ENCODE results near the gene TRIM41. TPM values are rescaled to one million over a fixed set of nuclear protein-coding genes. Genes with fewer than 3 reads are reported as not detected.

TRIM41 gene
- polyA plus RNA-seq, 1 of the 3 experiments (the other 2 are of a cell fraction) = 35.9 TPM

DNA sequence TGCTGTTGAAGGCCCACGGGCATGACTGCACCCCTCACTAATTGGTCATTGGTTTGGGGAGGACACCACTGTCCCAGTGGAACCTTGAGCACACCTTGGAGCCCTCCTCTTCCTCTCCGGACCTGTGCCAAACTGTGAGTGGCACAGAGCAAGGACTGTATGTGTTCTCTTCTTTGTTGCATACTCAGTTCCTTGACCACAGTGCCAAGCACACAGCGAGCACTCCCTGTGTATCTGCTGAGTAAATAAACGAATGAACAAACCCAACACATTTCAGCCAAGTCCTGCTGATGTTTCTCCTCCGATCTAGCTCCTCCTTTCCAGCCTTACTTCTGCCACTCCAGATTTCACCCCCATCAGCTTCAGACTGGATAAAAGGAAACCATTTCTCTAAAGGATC lies 40.6 kb downstream of the TRIM41 start:
- CTCF ChIA-PET = no interaction called here
- WGBS (ENCODE audit: low lambda C conversion rate) = 69% methylated on average over 5 of the region's 5 CpGs
- Histone ChIP-seq H3K36me3 (replicated peaks in 1 of 2; ENCODE audit: control insufficient read depth in 1 of 2, insufficient read depth in 2 of 2, low read length in 1 of 2) (peaks cover 4 to 7% of the 10 kb centered on the region in 2 experiments), H3K9me2 (no peaks in the 10 kb centered on the region), H3K9me3 (no peaks in the 10 kb centered on the region), H3K4me2 (no peak overlapping the region), H3K79me2 (ENCODE audit: insufficient read depth) (peaks cover 43% of the 10 kb centered on the region), H3K4me3 (ENCODE audit: low read depth in 2 of 2, low read length in 1 of 2) (no peak overlapping the region), H3K27ac (ENCODE audit: low read depth in 2 of 2, low read length in 1 of 2) (no peak overlapping the region), H3F3A (replicated peaks; ENCODE audit: insufficient read depth) (no peaks in the 10 kb centered on the region), H4K20me1 (ENCODE audit: insufficient read depth) (peaks cover 8% of the 10 kb centered on the region), H3K27me3 (ENCODE audit: insufficient read depth) (no peaks in the 10 kb centered on the region), H3K4me1 (ENCODE audit: control insufficient read depth in 1 of 2, insufficient read depth in 2 of 2, low read depth in 1 of 2, low read length in 1 of 2) (peaks cover 0 to 21% of the 10 kb centered on the region in 2 experiments; a peak in 2 of 4 replicates), H2AFZ (ENCODE audit: low read depth) (no peak overlapping the region), H3K9ac (no peak overlapping the region)
- TF ChIP-seq RCOR1 (IDR thresholded peaks at IDR 0.05; ENCODE audit: low read length) (no peak), FOXJ3 (CRISPR knock-in tag; IDR thresholded peaks at IDR 0.05) (no peak)
- no peak for DNase-seq
- POLR2A ChIA-PET = no interaction called here

DNA sequence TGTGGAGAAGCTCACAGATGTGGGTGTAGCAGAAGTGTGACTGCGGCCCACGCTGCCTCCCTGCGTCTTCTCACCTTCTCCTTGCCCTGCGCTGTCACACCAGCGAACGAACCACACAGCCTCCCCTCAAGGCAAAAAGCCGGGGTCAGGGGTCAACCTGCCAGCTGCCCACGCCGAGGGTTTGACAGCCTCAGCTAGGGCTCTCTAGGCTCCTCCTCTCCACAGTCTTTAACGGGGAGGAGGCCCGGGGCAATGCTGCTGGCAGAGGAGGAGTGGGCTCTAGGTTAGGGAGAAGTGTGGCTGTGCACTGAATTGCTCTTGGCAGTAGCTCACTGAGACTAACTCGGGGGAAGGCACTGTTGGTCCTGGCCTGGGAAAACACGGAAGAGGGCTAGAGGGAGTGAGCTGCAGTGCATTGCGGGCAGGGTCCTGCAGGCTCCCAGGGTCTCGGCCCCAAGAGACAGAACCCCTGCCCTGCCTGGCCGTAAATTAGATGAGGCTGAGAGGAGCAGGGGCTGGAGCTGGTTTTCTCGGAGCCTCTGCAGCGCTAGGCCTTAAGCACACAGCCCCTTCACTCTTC lies 42.1 kb downstream of the TRIM41 start:
- TF ChIP-seq FOSL2 (IDR thresholded peaks at IDR 0.05; ENCODE audit: borderline replicate concordance, low read depth) (no peak), TAF1 (IDR thresholded peaks at IDR 0.05; ENCODE audit: borderline replicate concordance, low read depth, low read length) (no peak), CHD2 (IDR thresholded peaks at IDR 0.05; ENCODE audit: low read length, partially characterized antibody) (no peak), RCOR1 (IDR thresholded peaks at IDR 0.05; ENCODE audit: low read length) (no peak), ELF1 (IDR thresholded peaks at IDR 0.05) (no peak), POLR2AphosphoS5 (IDR thresholded peaks at IDR 0.05; ENCODE audit: low read depth, low read length) (no peak), TCF12 (IDR thresholded peaks at IDR 0.05) (no peak), EP300 (IDR thresholded peaks at IDR 0.05; ENCODE audit: borderline replicate concordance in 1 of 2, low read depth in 1 of 2, low read length in 1 of 2) (no peak), FOXM1 (IDR thresholded peaks at IDR 0.05; ENCODE audit: low read depth) (no peak), JUND (IDR thresholded peaks at IDR 0.05) (no peak), FOXJ3 (CRISPR knock-in tag; IDR thresholded peaks at IDR 0.05) (no peak), GABPA (IDR thresholded peaks at IDR 0.05; ENCODE audit: low read depth) (no peak)
- TF ChIP-seq, protein P1, sequence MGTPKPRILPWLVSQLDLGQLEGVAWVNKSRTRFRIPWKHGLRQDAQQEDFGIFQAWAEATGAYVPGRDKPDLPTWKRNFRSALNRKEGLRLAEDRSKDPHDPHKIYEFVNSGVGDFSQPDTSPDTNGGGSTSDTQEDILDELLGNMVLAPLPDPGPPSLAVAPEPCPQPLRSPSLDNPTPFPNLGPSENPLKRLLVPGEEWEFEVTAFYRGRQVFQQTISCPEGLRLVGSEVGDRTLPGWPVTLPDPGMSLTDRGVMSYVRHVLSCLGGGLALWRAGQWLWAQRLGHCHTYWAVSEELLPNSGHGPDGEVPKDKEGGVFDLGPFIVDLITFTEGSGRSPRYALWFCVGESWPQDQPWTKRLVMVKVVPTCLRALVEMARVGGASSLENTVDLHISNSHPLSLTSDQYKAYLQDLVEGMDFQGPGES (IDR thresholded peaks at IDR 0.05; ENCODE audit: low read depth, low read length) = no peak
- TF ChIP-seq, protein P2, sequence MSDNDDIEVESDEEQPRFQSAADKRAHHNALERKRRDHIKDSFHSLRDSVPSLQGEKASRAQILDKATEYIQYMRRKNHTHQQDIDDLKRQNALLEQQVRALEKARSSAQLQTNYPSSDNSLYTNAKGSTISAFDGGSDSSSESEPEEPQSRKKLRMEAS (IDR thresholded peaks at IDR 0.05; ENCODE audit: low read depth) = no peak
- TF ChIP-seq, protein P3, sequence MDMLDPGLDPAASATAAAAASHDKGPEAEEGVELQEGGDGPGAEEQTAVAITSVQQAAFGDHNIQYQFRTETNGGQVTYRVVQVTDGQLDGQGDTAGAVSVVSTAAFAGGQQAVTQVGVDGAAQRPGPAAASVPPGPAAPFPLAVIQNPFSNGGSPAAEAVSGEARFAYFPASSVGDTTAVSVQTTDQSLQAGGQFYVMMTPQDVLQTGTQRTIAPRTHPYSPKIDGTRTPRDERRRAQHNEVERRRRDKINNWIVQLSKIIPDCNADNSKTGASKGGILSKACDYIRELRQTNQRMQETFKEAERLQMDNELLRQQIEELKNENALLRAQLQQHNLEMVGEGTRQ (IDR thresholded peaks at IDR 0.05; ENCODE audit: borderline replicate concordance, low read depth, low read length) = no peak
- TF ChIP-seq, protein P4, sequence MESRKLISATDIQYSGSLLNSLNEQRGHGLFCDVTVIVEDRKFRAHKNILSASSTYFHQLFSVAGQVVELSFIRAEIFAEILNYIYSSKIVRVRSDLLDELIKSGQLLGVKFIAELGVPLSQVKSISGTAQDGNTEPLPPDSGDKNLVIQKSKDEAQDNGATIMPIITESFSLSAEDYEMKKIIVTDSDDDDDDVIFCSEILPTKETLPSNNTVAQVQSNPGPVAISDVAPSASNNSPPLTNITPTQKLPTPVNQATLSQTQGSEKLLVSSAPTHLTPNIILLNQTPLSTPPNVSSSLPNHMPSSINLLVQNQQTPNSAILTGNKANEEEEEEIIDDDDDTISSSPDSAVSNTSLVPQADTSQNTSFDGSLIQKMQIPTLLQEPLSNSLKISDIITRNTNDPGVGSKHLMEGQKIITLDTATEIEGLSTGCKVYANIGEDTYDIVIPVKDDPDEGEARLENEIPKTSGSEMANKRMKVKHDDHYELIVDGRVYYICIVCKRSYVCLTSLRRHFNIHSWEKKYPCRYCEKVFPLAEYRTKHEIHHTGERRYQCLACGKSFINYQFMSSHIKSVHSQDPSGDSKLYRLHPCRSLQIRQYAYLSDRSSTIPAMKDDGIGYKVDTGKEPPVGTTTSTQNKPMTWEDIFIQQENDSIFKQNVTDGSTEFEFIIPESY (IDR thresholded peaks at IDR 0.05; ENCODE audit: borderline replicate concordance, low read depth) = no peak
- TF ChIP-seq, protein P5, sequence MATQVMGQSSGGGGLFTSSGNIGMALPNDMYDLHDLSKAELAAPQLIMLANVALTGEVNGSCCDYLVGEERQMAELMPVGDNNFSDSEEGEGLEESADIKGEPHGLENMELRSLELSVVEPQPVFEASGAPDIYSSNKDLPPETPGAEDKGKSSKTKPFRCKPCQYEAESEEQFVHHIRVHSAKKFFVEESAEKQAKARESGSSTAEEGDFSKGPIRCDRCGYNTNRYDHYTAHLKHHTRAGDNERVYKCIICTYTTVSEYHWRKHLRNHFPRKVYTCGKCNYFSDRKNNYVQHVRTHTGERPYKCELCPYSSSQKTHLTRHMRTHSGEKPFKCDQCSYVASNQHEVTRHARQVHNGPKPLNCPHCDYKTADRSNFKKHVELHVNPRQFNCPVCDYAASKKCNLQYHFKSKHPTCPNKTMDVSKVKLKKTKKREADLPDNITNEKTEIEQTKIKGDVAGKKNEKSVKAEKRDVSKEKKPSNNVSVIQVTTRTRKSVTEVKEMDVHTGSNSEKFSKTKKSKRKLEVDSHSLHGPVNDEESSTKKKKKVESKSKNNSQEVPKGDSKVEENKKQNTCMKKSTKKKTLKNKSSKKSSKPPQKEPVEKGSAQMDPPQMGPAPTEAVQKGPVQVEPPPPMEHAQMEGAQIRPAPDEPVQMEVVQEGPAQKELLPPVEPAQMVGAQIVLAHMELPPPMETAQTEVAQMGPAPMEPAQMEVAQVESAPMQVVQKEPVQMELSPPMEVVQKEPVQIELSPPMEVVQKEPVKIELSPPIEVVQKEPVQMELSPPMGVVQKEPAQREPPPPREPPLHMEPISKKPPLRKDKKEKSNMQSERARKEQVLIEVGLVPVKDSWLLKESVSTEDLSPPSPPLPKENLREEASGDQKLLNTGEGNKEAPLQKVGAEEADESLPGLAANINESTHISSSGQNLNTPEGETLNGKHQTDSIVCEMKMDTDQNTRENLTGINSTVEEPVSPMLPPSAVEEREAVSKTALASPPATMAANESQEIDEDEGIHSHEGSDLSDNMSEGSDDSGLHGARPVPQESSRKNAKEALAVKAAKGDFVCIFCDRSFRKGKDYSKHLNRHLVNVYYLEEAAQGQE (IDR thresholded peaks at IDR 0.05; ENCODE audit: low read depth, low read length) = no peak
- H3K4me3 ChIP-seq (ENCODE audit: low read depth in 2 of 2, low read length in 1 of 2) = no peak overlapping the region

More for the DNA sequence above, 42.1 kb downstream of the TRIM41 start:
- H3K27me3 ChIP-seq (ENCODE audit: insufficient read depth) = no peaks in the 10 kb centered on the region
- no peak overlapping the region for H2AFZ ChIP-seq (ENCODE audit: low read depth)
- peaks cover 27% of the 10 kb centered on the region for H3K79me2 ChIP-seq (ENCODE audit: insufficient read depth)
- CTCF ChIA-PET = interaction anchor here (0.8 kb wide), 1 partner anchor 13 kb away, joined by 3 read pairs; no protein-coding TSS in a partner anchor
- no peak overlapping the region for H3K27ac ChIP-seq (ENCODE audit: low read depth in 2 of 2, low read length in 1 of 2)
- H3K9ac ChIP-seq = no peak overlapping the region
- H3K36me3 ChIP-seq (replicated peaks in 1 of 2; ENCODE audit: control insufficient read depth in 1 of 2, insufficient read depth in 2 of 2, low read length in 1 of 2) = peaks cover 4 to 7% of the 10 kb centered on the region in 2 experiments
- peaks cover 0 to 5% of the 10 kb centered on the region in 2 experiments; a peak in 1 of 4 replicates for H3K4me1 ChIP-seq (ENCODE audit: control insufficient read depth in 1 of 2, insufficient read depth in 2 of 2, low read depth in 1 of 2, low read length in 1 of 2)
- POLR2A ChIA-PET = no interaction called here
- H3K4me2 ChIP-seq = no peak overlapping the region
- no peaks in the 10 kb centered on the region for H4K20me1 ChIP-seq (ENCODE audit: insufficient read depth)
- no peaks in the 10 kb centered on the region for H3K9me2 ChIP-seq
- WGBS (ENCODE audit: low lambda C conversion rate) = 90% methylated on average over 14 of the region's 18 CpGs
- no peaks in the 10 kb centered on the region for H3F3A ChIP-seq (replicated peaks; ENCODE audit: insufficient read depth)
- H3K9me3 ChIP-seq = no peaks in the 10 kb centered on the region
- DNase-seq = no peak
